Measurements from ENCODE around the gene KCNRG. TPM values are rescaled to one million over a fixed set of nuclear protein-coding genes. Genes with fewer than 3 reads are reported as not detected.
A peak's percentile ranks its signal among the peaks of the same experiment; 100 is the strongest.

Gene KCNRG
- total RNA-seq, 1 experiment from 2014 or later, result 1.1 TPM

DNA sequence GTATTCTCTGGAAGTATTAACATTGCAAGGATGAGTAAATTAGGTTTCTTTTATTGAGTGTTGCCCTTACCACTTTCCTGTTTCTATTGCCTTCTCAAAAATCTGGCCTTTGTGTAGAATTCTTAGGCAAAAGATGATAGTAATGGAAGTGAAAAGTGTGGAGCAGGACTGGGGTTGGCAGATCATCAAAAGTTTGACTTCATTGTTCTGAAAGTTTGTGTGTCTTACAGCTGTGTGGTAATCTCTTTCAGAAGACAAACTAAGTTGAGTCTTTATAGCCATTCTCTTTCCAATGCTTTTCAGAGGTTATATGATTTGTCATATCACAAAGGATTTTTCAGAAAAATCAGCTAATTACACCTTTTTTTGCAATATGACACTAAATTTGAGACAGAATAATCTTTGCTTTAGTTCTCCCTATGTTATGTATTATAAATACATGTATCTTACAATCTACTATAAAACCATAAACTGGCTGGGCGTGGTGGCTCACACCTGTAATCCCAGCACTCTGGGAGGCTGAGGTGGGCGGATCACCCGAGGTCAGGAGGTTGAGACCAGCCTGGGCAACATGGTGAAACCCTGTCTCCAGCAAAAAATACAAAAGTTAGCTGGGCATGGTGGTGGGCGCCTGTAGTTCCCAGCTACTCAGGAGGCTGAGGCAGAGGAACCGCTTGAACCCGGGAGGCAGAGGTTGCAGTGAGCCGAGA, 8.7 kb upstream of the KCNRG start:
- peaks cover 61% of the 10 kb centered on the region for H3K36me3 Mint-ChIP-seq
- no peak for ATAC-seq
- 0 out of 2 replicates have a peak, but pooled peaks cover 3% of the 10 kb centered on the region for H3K4me1 Mint-ChIP-seq
- TF ChIP-seq ZNF416 (CRISPR knock-in tag; IDR thresholded peaks at IDR 0.05), result no peak
- TF ChIP-seq, protein P1, sequence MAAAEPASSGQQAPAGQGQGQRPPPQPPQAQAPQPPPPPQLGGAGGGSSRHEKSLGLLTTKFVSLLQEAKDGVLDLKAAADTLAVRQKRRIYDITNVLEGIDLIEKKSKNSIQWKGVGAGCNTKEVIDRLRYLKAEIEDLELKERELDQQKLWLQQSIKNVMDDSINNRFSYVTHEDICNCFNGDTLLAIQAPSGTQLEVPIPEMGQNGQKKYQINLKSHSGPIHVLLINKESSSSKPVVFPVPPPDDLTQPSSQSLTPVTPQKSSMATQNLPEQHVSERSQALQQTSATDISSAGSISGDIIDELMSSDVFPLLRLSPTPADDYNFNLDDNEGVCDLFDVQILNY (CRISPR knock-in tag; IDR thresholded peaks at IDR 0.05), result no peak
- H3K27ac Mint-ChIP-seq, result peak overlapping the region; percentile 78; the same call in 1 of the 2 replicates
- no peaks in the 10 kb centered on the region for H3K9me3 Mint-ChIP-seq
- CTCF ChIA-PET, result no interaction called here
- H3K4me3 Mint-ChIP-seq, result no peak overlapping the region
- no peak for DNase-seq (ENCODE audit: low spot score)
- POLR2A ChIA-PET, result no interaction called here
- H3K27me3 Mint-ChIP-seq (ENCODE audit: low read depth), result no peaks in the 10 kb centered on the region

DNA sequence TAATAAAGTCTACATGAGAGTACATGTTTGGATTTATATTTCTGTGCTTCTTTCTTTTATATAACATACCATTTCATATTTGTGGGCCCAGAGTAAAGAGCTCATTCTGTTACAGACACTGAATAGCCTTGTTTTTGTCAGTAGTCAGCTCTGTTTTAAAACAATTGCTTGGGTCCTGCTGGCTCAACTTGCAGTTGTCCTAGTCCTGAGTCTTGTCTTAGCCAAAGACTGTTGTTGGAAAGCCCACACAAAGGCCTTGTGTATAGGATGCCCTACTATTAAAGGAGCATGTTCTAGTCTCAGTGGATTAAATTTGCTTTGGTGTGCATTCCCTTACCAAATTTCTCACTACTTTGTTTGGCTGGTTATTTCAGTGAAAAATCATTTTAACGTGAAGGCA, 3.8 kb upstream of the KCNRG start:
- ATAC-seq, result no peak
- no peak overlapping the region for H3K4me3 Mint-ChIP-seq
- peak overlapping the region; percentile 37; the same call in 1 of the 2 replicates for H3K27ac Mint-ChIP-seq
- POLR2A ChIA-PET, result interaction anchor here (0.6 to 1.8 kb wide), 3 partner anchors 14 to 69 kb away, joined by 3 to 6 read pairs (median 4); partner anchors contain the start of gene TRIM13
- DNase-seq (ENCODE audit: low spot score), result no peak
- no peaks in the 10 kb centered on the region for H3K9me3 Mint-ChIP-seq
- CTCF ChIA-PET, result no interaction called here
- TF ChIP-seq, protein P2, sequence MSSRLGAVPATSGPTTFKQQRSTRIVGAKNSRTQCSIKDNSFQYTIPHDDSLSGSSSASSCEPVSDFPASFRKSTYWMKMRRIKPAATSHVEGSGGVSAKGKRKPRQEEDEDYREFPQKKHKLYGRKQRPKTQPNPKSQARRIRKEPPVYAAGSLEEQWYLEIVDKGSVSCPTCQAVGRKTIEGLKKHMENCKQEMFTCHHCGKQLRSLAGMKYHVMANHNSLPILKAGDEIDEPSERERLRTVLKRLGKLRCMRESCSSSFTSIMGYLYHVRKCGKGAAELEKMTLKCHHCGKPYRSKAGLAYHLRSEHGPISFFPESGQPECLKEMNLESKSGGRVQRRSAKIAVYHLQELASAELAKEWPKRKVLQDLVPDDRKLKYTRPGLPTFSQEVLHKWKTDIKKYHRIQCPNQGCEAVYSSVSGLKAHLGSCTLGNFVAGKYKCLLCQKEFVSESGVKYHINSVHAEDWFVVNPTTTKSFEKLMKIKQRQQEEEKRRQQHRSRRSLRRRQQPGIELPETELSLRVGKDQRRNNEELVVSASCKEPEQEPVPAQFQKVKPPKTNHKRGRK (CRISPR knock-in tag; IDR thresholded peaks at IDR 0.05; ENCODE audit: borderline replicate concordance), result no peak
- TF ChIP-seq NR1H2 (CRISPR knock-in tag; IDR thresholded peaks at IDR 0.05) (no peak), SMAD3 (CRISPR knock-in tag; IDR thresholded peaks at IDR 0.05; ENCODE audit: borderline replicate concordance) (no peak), ZNF396 (CRISPR knock-in tag; IDR thresholded peaks at IDR 0.05; ENCODE audit: borderline replicate concordance) (no peak), MYBL2 (CRISPR knock-in tag; IDR thresholded peaks at IDR 0.05) (no peak), ZNF317 (CRISPR knock-in tag; IDR thresholded peaks at IDR 0.05; ENCODE audit: borderline replicate concordance, low read depth) (no peak), ZNF219 (CRISPR knock-in tag; IDR thresholded peaks at IDR 0.05; ENCODE audit: borderline replicate concordance) (no peak), ELF4 (CRISPR knock-in tag; IDR thresholded peaks at IDR 0.05; ENCODE audit: low read depth) (no peak)
- TF ChIP-seq, protein P3, sequence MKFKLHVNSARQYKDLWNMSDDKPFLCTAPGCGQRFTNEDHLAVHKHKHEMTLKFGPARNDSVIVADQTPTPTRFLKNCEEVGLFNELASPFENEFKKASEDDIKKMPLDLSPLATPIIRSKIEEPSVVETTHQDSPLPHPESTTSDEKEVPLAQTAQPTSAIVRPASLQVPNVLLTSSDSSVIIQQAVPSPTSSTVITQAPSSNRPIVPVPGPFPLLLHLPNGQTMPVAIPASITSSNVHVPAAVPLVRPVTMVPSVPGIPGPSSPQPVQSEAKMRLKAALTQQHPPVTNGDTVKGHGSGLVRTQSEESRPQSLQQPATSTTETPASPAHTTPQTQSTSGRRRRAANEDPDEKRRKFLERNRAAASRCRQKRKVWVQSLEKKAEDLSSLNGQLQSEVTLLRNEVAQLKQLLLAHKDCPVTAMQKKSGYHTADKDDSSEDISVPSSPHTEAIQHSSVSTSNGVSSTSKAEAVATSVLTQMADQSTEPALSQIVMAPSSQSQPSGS (CRISPR knock-in tag; IDR thresholded peaks at IDR 0.05; ENCODE audit: borderline replicate concordance, low read depth), result no peak
- TF ChIP-seq, protein P4, sequence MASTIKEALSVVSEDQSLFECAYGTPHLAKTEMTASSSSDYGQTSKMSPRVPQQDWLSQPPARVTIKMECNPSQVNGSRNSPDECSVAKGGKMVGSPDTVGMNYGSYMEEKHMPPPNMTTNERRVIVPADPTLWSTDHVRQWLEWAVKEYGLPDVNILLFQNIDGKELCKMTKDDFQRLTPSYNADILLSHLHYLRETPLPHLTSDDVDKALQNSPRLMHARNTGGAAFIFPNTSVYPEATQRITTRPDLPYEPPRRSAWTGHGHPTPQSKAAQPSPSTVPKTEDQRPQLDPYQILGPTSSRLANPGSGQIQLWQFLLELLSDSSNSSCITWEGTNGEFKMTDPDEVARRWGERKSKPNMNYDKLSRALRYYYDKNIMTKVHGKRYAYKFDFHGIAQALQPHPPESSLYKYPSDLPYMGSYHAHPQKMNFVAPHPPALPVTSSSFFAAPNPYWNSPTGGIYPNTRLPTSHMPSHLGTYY (CRISPR knock-in tag; IDR thresholded peaks at IDR 0.05), result no peak
- H3K4me1 Mint-ChIP-seq, result peaks cover 31% of the 10 kb centered on the region
- no peaks in the 10 kb centered on the region for H3K27me3 Mint-ChIP-seq (ENCODE audit: low read depth)
- peaks cover 49% of the 10 kb centered on the region for H3K36me3 Mint-ChIP-seq

DNA sequence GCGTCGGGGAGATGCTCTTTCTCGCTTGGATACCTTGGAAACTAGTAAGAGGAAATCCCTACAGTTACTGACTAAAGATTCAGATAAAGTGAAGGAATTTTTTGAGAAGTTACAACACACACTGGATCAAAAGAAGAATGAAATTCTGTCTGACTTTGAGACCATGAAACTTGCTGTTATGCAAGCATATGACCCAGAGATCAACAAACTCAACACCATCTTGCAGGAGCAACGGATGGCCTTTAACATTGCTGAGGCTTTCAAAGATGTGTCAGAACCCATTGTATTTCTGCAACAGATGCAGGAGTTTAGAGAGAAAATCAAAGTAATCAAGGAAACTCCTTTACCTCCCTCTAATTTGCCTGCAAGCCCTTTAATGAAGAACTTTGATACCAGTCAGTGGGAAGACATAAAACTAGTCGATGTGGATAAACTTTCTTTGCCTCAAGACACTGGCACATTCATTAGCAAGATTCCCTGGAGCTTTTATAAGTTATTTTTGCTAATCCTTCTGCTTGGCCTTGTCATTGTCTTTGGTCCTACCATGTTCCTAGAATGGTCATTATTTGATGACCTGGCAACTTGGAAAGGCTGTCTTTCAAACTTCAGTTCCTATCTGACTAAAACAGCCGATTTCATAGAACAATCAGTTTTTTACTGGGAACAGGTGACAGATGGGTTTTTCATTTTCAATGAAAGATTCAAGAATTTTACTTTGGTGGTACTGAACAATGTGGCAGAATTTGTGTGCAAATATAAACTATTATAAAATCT, 2.7 kb upstream of the KCNRG start:
- Mint-ChIP-seq H3K36me3 (peaks cover 45% of the 10 kb centered on the region), H3K27ac (peak overlapping the region; percentile 8), H3K27me3 (ENCODE audit: low read depth) (no peaks in the 10 kb centered on the region), H3K9me3 (no peaks in the 10 kb centered on the region), H3K4me1 (peaks cover 39% of the 10 kb centered on the region), H3K4me3 (no peak overlapping the region)
- ChIA-PET POLR2A (interaction anchor here (1.2 to 1.8 kb wide), 2 partner anchors 15 to 68 kb away, joined by 3 to 4 read pairs; partner anchors contain the start of gene TRIM13), CTCF (no interaction called here)
- DNase-seq (ENCODE audit: low spot score), result no peak
- no peak for ATAC-seq
- TF ChIP-seq, protein P5, sequence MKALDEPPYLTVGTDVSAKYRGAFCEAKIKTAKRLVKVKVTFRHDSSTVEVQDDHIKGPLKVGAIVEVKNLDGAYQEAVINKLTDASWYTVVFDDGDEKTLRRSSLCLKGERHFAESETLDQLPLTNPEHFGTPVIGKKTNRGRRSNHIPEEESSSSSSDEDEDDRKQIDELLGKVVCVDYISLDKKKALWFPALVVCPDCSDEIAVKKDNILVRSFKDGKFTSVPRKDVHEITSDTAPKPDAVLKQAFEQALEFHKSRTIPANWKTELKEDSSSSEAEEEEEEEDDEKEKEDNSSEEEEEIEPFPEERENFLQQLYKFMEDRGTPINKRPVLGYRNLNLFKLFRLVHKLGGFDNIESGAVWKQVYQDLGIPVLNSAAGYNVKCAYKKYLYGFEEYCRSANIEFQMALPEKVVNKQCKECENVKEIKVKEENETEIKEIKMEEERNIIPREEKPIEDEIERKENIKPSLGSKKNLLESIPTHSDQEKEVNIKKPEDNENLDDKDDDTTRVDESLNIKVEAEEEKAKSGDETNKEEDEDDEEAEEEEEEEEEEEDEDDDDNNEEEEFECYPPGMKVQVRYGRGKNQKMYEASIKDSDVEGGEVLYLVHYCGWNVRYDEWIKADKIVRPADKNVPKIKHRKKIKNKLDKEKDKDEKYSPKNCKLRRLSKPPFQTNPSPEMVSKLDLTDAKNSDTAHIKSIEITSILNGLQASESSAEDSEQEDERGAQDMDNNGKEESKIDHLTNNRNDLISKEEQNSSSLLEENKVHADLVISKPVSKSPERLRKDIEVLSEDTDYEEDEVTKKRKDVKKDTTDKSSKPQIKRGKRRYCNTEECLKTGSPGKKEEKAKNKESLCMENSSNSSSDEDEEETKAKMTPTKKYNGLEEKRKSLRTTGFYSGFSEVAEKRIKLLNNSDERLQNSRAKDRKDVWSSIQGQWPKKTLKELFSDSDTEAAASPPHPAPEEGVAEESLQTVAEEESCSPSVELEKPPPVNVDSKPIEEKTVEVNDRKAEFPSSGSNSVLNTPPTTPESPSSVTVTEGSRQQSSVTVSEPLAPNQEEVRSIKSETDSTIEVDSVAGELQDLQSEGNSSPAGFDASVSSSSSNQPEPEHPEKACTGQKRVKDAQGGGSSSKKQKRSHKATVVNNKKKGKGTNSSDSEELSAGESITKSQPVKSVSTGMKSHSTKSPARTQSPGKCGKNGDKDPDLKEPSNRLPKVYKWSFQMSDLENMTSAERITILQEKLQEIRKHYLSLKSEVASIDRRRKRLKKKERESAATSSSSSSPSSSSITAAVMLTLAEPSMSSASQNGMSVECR (CRISPR knock-in tag; IDR thresholded peaks at IDR 0.05; ENCODE audit: borderline replicate concordance), result no peak
- TF ChIP-seq NR2C2 (CRISPR knock-in tag; IDR thresholded peaks at IDR 0.05) (no peak), NR3C1 (CRISPR knock-in tag; conservative IDR thresholded peaks at IDR 0.05; ENCODE audit: low read depth) (no peak), FOXP1 (CRISPR knock-in tag; IDR thresholded peaks at IDR 0.05; ENCODE audit: borderline replicate concordance) (no peak), NR1H2 (CRISPR knock-in tag; IDR thresholded peaks at IDR 0.05) (no peak), ZNF263 (CRISPR knock-in tag; IDR thresholded peaks at IDR 0.05; ENCODE audit: low read depth) (no peak)
- TF ChIP-seq, protein P6, sequence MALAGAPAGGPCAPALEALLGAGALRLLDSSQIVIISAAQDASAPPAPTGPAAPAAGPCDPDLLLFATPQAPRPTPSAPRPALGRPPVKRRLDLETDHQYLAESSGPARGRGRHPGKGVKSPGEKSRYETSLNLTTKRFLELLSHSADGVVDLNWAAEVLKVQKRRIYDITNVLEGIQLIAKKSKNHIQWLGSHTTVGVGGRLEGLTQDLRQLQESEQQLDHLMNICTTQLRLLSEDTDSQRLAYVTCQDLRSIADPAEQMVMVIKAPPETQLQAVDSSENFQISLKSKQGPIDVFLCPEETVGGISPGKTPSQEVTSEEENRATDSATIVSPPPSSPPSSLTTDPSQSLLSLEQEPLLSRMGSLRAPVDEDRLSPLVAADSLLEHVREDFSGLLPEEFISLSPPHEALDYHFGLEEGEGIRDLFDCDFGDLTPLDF (CRISPR knock-in tag; IDR thresholded peaks at IDR 0.05), result no peak

All from WTC11 (cell line).